Measurements from ENCODE around the gene PDLIM1. TPM values are rescaled to one million over a fixed set of nuclear protein-coding genes. Genes with fewer than 3 reads are reported as not detected.
"Not testable (repeated sequence)": the region's sequence is repeated elsewhere in the genome, so short reads cannot be mapped to it uniquely, and the experiment has no call there.

The PDLIM1 gene
- polyA plus RNA-seq, 1 donor: 334 TPM

DNA sequence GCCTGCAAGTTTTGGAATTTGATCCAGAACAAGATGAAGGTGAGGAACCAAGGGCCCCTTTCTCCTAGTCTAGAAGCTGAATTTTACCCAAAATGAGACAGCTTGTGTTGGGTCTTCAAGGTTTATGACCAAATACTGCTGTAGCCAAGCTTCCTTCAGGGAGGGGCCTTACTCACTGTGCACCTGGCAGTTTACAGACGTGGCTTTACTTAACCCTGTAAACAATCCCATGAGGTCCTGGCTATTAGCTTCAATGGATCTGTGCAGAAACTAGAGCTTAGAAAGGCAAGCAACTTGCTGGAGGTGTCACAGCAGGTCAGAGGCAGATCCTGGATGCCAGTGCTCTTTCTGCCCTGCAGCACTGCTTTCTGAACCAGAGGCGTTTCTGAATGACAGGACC, 46.7 kb downstream of the PDLIM1 start:
- peaks cover 88% of the 10 kb centered on the region for H3K36me3 ChIP-seq (ENCODE audit: control insufficient read depth, insufficient read depth, low read length)
- H3K9me3 ChIP-seq (ENCODE audit: control insufficient read depth, low read depth, low read length): no peaks in the 10 kb centered on the region
- no CpG with 5 or more reads among the region's 2 CpGs for WGBS (ENCODE audit: insufficient coverage, low lambda C conversion rate)

DNA sequence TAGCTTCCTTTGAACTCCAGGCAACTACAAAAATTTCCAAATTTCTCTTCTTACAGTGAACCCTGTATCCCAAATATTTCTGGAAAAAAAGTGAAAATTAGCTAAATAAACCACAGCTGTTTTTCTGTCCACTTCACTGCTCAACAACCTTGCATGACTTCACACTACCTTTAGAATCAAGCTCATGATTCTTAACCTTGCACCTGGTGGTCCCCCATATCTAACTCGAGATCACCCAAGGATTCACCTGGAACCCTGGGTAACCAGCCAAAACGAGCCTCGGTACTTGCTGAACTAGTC, 47.5 kb downstream of the PDLIM1 start:
- H3K4me1 ChIP-seq (ENCODE audit: control insufficient read depth, insufficient read depth, low read length): peaks cover 2% of the 10 kb centered on the region
- H3K9me3 ChIP-seq (ENCODE audit: control insufficient read depth, low read depth, low read length): no peaks in the 10 kb centered on the region
- no CpG with 5 or more reads among the region's 3 CpGs for WGBS (ENCODE audit: insufficient coverage, low lambda C conversion rate)
- DNase-seq: no peak
- no peaks in the 10 kb centered on the region for H3K27me3 ChIP-seq (ENCODE audit: control insufficient read depth, insufficient read depth, low read length)
- H3K27ac ChIP-seq (ENCODE audit: low read length): no peak overlapping the region
- H3K4me3 ChIP-seq (ENCODE audit: low read length): no peak overlapping the region
- peaks cover 88% of the 10 kb centered on the region for H3K36me3 ChIP-seq (ENCODE audit: control insufficient read depth, insufficient read depth, low read length)

More for the DNA sequence above, 46.7 kb downstream of the PDLIM1 start:
- Histone ChIP-seq H3K4me1 (ENCODE audit: control insufficient read depth, insufficient read depth, low read length) (peaks cover 2% of the 10 kb centered on the region), H3K27me3 (ENCODE audit: control insufficient read depth, insufficient read depth, low read length) (no peaks in the 10 kb centered on the region), H3K27ac (ENCODE audit: low read length) (no peak overlapping the region), H3K4me3 (ENCODE audit: low read length) (no peak overlapping the region)
- peak in 1 of 2 donors; percentile 2 for DNase-seq

DNA sequence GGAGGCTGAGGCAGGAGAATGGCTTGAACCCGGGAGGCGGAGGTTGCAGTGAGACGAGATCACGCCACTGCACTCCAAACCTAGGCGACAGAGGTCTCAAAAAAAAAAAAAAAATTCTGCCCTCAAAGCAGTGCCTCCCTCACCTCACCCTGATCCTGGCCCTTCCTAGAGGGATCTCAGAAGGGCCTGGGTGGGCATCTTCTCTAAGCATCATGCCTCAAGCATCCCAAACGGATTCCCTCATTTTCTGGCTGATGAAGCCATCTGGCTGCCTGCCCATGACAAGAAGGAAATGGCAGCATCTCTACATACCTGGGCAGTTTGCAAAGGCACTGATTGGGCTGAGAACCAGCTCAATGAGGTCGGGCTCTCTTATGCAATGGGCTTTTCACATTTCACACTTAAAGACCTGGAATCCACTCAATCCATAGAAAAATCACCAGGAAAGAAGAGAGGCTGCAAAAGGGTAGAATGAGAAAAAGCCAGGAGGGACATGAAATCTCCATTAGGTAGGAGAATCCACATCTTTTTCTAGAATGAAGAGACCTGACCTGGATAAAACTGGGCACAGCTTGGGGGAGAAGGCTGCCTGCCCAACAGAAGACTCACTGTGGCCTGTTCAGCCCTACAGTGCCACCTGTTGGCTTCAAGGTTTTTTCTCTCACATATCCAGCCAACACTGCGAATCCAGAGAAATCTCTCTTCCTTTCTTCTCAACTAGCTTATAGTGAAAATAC, 48.1 kb downstream of the PDLIM1 start:
- H3K4me1 ChIP-seq (ENCODE audit: control insufficient read depth, insufficient read depth, low read length): peaks cover 2% of the 10 kb centered on the region
- H3K4me3 ChIP-seq (ENCODE audit: low read length): no peak overlapping the region
- no peak overlapping the region for H3K27ac ChIP-seq (ENCODE audit: low read length)
- no peaks in the 10 kb centered on the region for H3K27me3 ChIP-seq (ENCODE audit: control insufficient read depth, insufficient read depth, low read length)
- DNase-seq: no peak
- peaks cover 88% of the 10 kb centered on the region for H3K36me3 ChIP-seq (ENCODE audit: control insufficient read depth, insufficient read depth, low read length)
- 57% methylated on average over 1 of the region's 8 CpGs for WGBS (ENCODE audit: insufficient coverage, low lambda C conversion rate)
- H3K9me3 ChIP-seq (ENCODE audit: control insufficient read depth, low read depth, low read length): no peaks in the 10 kb centered on the region

DNA sequence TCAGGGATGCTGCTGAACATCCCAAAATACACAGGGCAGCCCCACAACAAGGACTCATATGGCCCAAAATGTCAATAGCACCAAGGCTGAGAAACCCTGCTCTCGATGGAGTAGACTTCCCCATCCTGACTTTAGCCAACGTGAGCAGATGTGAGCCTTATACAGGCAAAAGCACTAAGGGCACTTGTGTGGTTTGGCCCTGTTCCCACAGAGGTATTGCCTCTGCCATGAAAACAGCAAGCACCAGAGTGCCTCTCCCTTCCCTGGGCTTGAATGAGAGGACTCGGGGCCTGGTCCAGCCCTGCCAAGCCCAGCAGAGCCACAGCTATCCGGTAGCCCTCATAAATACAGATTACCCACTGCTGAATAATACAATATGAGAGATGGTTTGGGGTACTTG, 49.3 kb downstream of the PDLIM1 start:
- Histone ChIP-seq H3K27me3 (ENCODE audit: control insufficient read depth, insufficient read depth, low read length) (no peaks in the 10 kb centered on the region), H3K27ac (ENCODE audit: low read length) (no peak overlapping the region), H3K4me3 (ENCODE audit: low read length) (no peak overlapping the region), H3K9me3 (ENCODE audit: control insufficient read depth, low read depth, low read length) (no peaks in the 10 kb centered on the region), H3K36me3 (ENCODE audit: control insufficient read depth, insufficient read depth, low read length) (peaks cover 88% of the 10 kb centered on the region), H3K4me1 (ENCODE audit: control insufficient read depth, insufficient read depth, low read length) (no peaks in the 10 kb centered on the region)
- no CpG with 5 or more reads among the region's 4 CpGs for WGBS (ENCODE audit: insufficient coverage, low lambda C conversion rate)
- no peak for DNase-seq

DNA sequence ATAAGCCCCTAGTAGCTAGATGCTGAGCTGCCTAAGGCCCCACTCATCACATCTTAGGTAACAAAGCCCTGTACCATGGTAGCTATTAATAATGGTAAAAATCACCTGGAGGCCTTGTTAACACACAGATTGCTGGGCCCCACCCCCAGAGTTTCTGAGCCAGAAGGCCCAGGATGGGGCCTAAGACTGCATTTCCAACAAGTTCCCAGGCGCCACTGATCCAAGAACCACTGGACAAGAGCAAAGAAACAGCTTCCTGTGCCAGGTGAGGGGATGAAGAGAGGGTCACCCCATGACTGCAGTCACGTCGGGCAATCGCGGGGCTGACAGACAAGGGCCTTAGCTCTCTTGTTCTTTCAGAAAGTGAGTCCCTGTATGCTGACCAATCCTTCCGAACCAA, 50.0 kb downstream of the PDLIM1 start:
- no peaks in the 10 kb centered on the region for H3K4me1 ChIP-seq (ENCODE audit: control insufficient read depth, insufficient read depth, low read length)
- no peak overlapping the region for H3K27ac ChIP-seq (ENCODE audit: low read length)
- no peaks in the 10 kb centered on the region for H3K9me3 ChIP-seq (ENCODE audit: control insufficient read depth, low read depth, low read length)
- DNase-seq: no peak
- H3K27me3 ChIP-seq (ENCODE audit: control insufficient read depth, insufficient read depth, low read length): no peaks in the 10 kb centered on the region
- no CpG with 5 or more reads among the region's 6 CpGs for WGBS (ENCODE audit: insufficient coverage, low lambda C conversion rate)
- peaks cover 88% of the 10 kb centered on the region for H3K36me3 ChIP-seq (ENCODE audit: control insufficient read depth, insufficient read depth, low read length)
- H3K4me3 ChIP-seq (ENCODE audit: low read length): no peak overlapping the region

DNA sequence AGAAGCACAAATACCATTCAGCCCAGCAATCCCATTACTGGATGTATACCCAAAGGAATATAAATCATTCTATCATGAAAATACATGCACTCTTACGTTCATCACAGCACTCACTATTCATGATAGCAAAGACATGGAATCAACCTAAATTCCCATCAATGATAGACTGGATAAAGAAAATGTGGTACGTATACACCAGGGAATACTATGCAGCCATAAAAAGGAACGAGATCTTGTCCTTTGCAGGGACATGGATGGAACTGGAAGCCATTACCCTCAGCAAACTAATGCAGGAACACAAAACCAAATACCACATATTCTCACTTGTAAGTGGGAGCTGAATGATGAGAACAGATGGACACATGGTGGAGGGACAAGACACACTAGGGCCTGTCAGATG, 50.7 kb downstream of the PDLIM1 start:
- not testable (repeated sequence) for H3K4me3 ChIP-seq (ENCODE audit: low read length); DNase-seq; H3K9me3 ChIP-seq (ENCODE audit: control insufficient read depth, low read depth, low read length); H3K4me1 ChIP-seq (ENCODE audit: control insufficient read depth, insufficient read depth, low read length); H3K27me3 ChIP-seq (ENCODE audit: control insufficient read depth, insufficient read depth, low read length); H3K27ac ChIP-seq (ENCODE audit: low read length)
- 100% methylated on average over 2 of the region's 3 CpGs for WGBS (ENCODE audit: insufficient coverage, low lambda C conversion rate)
- peaks cover 85% of the 10 kb centered on the region for H3K36me3 ChIP-seq (ENCODE audit: control insufficient read depth, insufficient read depth, low read length)

DNA sequence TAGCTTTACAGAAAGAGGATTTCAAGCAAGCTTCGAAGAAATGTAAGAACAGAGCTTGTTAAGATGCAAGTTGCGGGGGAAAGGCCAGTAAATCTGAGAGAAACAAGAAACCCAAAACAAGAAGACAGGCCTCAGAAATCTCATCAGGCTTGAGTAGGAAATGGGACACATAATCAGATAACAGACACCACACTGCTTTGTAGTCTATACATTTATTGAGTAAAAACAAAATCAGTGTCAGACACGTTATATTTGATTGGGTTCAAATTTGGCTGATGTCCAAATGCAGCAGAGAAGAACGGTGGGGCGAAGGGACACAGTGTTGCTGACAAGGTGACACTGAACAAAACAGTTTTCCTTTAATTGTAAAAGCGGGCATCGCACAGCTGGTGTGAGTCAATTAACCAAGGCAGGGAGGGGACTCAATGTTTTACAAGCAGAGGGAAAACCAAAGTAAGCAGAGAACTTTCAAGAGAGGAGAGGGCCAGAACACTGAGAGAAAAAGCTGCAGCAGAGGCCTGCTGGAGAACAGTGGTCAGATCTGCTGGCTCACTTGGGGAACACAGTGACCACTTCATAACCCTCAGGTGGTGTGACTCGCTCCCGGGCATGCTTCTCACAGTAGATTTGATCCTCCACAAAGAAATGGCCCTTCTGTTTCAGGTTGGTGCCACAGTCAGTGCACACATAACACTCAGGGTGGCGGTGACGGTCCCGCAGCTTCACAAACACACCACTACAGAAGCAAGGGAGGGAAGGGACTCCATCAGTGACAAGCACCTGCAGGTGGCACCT, 53.2 kb downstream of the PDLIM1 start:
- WGBS (ENCODE audit: insufficient coverage, low lambda C conversion rate): 100% methylated on average over 2 of the region's 12 CpGs
- Histone ChIP-seq H3K27ac (ENCODE audit: low read length) (no peak overlapping the region), H3K9me3 (ENCODE audit: control insufficient read depth, low read depth, low read length) (no peaks in the 10 kb centered on the region), H3K4me1 (ENCODE audit: control insufficient read depth, insufficient read depth, low read length) (no peaks in the 10 kb centered on the region), H3K4me3 (ENCODE audit: low read length) (no peak overlapping the region), H3K27me3 (ENCODE audit: control insufficient read depth, insufficient read depth, low read length) (no peaks in the 10 kb centered on the region), H3K36me3 (ENCODE audit: control insufficient read depth, insufficient read depth, low read length) (peaks cover 85% of the 10 kb centered on the region)
- DNase-seq: no peak

DNA sequence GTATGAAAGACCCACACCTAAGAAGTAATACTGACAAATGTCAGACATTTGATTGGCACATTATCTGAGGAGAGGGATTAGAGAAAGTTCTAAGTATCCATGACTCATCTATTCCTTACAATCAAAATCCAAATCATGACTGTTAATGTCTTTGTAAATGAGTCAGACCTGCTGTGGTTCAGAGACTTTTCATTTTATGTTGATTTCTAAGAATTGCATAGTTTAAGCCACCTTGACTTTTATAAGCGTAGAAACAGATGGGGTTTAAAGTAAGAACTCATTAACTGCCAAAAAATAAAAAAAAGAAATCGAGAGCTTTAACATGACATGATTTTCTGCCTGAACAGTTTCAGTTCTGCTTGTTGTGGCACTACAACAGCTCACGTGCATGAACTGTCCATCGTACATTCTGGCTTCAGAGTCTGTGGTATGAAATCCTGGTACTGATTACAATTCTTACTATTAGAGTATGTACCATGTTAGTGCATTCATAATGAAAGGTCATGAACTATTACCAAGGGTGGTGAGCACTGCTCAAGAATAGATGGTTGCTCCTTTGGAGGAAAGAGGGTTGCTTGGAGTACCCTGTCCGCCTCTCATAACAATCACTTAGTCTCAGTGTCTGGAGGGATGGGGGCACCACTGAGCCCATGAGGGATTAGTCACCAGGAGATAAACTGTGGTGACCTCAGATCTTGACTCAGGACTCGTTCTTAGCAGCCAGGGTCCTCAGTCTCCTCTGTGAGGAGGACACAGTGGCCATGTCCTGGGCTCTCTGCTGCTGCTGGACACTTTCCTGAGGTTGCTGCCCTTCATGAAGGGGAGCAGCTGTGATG, 54.5 kb downstream of the PDLIM1 start:
- 90% methylated on average over 4 of the region's 6 CpGs for WGBS (ENCODE audit: insufficient coverage, low lambda C conversion rate)
- Histone ChIP-seq H3K4me3 (ENCODE audit: low read length) (no peak overlapping the region), H3K36me3 (ENCODE audit: control insufficient read depth, insufficient read depth, low read length) (peaks cover 73% of the 10 kb centered on the region), H3K27me3 (ENCODE audit: control insufficient read depth, insufficient read depth, low read length) (no peaks in the 10 kb centered on the region), H3K27ac (ENCODE audit: low read length) (no peak overlapping the region), H3K4me1 (ENCODE audit: control insufficient read depth, insufficient read depth, low read length) (no peaks in the 10 kb centered on the region), H3K9me3 (ENCODE audit: control insufficient read depth, low read depth, low read length) (no peaks in the 10 kb centered on the region)
- no peak for DNase-seq

DNA sequence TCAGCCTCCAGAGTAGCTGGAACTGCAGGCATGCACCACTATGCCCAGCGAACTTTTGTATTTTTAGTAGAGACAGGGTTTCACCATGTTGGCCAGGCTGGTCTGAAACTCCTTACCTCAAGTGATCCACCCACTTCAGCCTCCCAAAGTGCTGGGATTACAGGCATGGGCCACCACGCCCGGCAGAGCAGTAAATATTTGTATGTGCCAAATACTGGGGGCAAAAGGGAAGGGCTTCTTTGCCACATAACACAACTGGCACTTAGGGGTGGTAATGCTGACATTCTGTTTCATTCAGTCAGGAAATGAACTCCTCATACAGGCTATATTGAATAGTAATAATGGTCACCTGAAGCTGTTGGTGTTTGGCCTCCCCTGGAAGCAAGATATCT, 55.1 kb downstream of the PDLIM1 start:
- whole genome bisulfite sequencing (ENCODE audit: insufficient coverage, low lambda C conversion rate): no CpG with 5 or more reads among the region's 3 CpGs
- Histone ChIP-seq H3K4me1 (ENCODE audit: control insufficient read depth, insufficient read depth, low read length) (no peaks in the 10 kb centered on the region), H3K27ac (ENCODE audit: low read length) (no peak overlapping the region), H3K36me3 (ENCODE audit: control insufficient read depth, insufficient read depth, low read length) (peaks cover 67% of the 10 kb centered on the region), H3K27me3 (ENCODE audit: control insufficient read depth, insufficient read depth, low read length) (no peaks in the 10 kb centered on the region), H3K9me3 (ENCODE audit: control insufficient read depth, low read depth, low read length) (no peaks in the 10 kb centered on the region), H3K4me3 (ENCODE audit: low read length) (no peak overlapping the region)
- DNase-seq: no peak

DNA sequence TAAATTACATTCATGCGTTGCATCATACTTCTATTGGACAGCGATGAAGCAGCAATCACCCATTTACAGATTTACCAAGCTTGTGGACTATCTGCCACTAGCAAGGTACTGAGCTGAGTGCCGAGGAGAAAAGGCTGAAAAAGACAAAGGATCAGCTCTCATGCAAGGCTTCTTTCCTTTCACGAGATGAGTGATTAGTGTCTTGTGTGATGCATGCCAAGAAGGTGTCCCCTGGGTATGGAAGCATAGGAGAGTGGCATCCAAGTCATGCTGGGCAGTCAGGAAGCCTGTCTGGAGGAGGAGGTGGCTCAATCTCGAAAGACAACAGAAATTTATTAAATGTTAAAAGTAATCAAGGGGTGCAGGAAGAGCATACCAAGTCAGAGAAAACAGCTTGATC, 55.9 kb downstream of the PDLIM1 start:
- Histone ChIP-seq H3K27me3 (ENCODE audit: control insufficient read depth, insufficient read depth, low read length) (no peaks in the 10 kb centered on the region), H3K4me1 (ENCODE audit: control insufficient read depth, insufficient read depth, low read length) (peaks cover 6% of the 10 kb centered on the region), H3K4me3 (ENCODE audit: low read length) (no peak overlapping the region), H3K27ac (ENCODE audit: low read length) (no peak overlapping the region), H3K9me3 (ENCODE audit: control insufficient read depth, low read depth, low read length) (no peaks in the 10 kb centered on the region), H3K36me3 (ENCODE audit: control insufficient read depth, insufficient read depth, low read length) (peaks cover 60% of the 10 kb centered on the region)
- DNase-seq: no peak
- WGBS (ENCODE audit: insufficient coverage, low lambda C conversion rate): no CpG with 5 or more reads among the region's 5 CpGs
